Measurements from ENCODE around the gene FBXO2. TPM values are rescaled to one million over a fixed set of nuclear protein-coding genes. Genes with fewer than 3 reads are reported as not detected.

The FBXO2 gene
- total and polyA plus RNA-seq, 9 of the 15 experiments (the other 6 are each of a cell fraction or from before 2014, with no cell fraction given) = 0.04 to 1.9 (median 0.27) TPM

DNA sequence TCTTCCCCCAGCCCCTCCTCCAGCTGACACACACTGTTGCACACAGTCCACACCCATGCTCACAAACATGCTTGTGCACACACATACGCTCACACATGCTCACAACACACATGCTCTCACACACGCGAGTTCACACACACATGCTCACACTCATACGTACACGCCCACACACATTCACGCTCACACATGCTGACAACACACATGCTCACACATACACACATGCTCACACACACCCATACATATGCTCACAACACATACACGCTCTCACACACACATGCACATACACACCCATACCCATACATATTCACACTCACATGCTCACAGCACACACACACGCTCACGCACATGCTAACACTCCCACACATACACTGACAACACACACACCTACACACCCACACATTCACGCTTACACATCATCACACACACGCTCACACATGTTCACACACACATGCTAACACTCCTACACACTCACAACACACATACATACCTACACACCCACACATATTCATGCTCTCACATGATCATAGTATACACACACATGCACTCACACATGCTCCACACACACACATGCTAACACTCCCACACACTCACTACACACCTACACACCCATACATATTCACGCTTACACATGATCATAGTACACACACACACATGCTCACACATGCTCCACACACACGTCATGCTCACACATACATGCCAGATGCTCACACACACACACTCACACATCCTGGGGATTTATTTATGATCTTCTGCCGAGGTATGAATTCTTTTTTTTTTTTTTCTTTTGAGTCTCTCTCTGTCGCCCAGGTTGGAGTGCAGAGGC, 48.0 kb upstream of the FBXO2 start (continued):
- TF ChIP-seq, protein P1, sequence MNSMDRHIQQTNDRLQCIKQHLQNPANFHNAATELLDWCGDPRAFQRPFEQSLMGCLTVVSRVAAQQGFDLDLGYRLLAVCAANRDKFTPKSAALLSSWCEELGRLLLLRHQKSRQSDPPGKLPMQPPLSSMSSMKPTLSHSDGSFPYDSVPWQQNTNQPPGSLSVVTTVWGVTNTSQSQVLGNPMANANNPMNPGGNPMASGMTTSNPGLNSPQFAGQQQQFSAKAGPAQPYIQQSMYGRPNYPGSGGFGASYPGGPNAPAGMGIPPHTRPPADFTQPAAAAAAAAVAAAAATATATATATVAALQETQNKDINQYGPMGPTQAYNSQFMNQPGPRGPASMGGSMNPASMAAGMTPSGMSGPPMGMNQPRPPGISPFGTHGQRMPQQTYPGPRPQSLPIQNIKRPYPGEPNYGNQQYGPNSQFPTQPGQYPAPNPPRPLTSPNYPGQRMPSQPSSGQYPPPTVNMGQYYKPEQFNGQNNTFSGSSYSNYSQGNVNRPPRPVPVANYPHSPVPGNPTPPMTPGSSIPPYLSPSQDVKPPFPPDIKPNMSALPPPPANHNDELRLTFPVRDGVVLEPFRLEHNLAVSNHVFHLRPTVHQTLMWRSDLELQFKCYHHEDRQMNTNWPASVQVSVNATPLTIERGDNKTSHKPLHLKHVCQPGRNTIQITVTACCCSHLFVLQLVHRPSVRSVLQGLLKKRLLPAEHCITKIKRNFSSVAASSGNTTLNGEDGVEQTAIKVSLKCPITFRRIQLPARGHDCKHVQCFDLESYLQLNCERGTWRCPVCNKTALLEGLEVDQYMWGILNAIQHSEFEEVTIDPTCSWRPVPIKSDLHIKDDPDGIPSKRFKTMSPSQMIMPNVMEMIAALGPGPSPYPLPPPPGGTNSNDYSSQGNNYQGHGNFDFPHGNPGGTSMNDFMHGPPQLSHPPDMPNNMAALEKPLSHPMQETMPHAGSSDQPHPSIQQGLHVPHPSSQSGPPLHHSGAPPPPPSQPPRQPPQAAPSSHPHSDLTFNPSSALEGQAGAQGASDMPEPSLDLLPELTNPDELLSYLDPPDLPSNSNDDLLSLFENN (IDR thresholded peaks at IDR 0.05; ENCODE audit: low read depth in 2 of 2, low read length in 2 of 2) = no peak
- TF ChIP-seq, protein P2, sequence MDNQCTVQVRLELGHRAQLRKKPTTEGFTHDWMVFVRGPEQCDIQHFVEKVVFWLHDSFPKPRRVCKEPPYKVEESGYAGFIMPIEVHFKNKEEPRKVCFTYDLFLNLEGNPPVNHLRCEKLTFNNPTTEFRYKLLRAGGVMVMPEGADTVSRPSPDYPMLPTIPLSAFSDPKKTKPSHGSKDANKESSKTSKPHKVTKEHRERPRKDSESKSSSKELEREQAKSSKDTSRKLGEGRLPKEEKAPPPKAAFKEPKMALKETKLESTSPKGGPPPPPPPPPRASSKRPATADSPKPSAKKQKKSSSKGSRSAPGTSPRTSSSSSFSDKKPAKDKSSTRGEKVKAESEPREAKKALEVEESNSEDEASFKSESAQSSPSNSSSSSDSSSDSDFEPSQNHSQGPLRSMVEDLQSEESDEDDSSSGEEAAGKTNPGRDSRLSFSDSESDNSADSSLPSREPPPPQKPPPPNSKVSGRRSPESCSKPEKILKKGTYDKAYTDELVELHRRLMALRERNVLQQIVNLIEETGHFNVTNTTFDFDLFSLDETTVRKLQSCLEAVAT (IDR thresholded peaks at IDR 0.05) = peak; percentile 61 to 63; a peak in 3 of 4 replicates
- TF ChIP-seq, protein P3, sequence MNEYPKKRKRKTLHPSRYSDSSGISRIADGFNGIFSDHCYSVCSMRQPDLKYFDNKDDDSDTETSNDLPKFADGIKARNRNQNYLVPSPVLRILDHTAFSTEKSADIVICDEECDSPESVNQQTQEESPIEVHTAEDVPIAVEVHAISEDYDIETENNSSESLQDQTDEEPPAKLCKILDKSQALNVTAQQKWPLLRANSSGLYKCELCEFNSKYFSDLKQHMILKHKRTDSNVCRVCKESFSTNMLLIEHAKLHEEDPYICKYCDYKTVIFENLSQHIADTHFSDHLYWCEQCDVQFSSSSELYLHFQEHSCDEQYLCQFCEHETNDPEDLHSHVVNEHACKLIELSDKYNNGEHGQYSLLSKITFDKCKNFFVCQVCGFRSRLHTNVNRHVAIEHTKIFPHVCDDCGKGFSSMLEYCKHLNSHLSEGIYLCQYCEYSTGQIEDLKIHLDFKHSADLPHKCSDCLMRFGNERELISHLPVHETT (CRISPR knock-in tag; conservative IDR thresholded peaks at IDR 0.05 in 1 of 2, IDR thresholded peaks at IDR 0.05 in 1 of 2) = no peak
- TF ChIP-seq MTA2 (IDR thresholded peaks at IDR 0.05; ENCODE audit: low read depth) = 0 out of 2 replicates have a peak, but pooled peaks have one; percentile 12
- TF ChIP-seq KLF6 (CRISPR knock-in tag; IDR thresholded peaks at IDR 0.05; ENCODE audit: borderline replicate concordance) = no peak
- TF ChIP-seq BCL6 (CRISPR knock-in tag; IDR thresholded peaks at IDR 0.05) = no peak
- TF ChIP-seq, protein P4, sequence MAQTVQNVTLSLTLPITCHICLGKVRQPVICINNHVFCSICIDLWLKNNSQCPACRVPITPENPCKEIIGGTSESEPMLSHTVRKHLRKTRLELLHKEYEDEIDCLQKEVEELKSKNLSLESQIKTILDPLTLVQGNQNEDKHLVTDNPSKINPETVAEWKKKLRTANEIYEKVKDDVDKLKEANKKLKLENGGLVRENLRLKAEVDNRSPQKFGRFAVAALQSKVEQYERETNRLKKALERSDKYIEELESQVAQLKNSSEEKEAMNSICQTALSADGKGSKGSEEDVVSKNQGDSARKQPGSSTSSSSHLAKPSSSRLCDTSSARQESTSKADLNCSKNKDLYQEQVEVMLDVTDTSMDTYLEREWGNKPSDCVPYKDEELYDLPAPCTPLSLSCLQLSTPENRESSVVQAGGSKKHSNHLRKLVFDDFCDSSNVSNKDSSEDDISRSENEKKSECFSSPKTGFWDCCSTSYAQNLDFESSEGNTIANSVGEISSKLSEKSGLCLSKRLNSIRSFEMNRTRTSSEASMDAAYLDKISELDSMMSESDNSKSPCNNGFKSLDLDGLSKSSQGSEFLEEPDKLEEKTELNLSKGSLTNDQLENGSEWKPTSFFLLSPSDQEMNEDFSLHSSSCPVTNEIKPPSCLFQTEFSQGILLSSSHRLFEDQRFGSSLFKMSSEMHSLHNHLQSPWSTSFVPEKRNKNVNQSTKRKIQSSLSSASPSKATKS (CRISPR knock-in tag; IDR thresholded peaks at IDR 0.05) = no peak
- TF ChIP-seq, protein P5, sequence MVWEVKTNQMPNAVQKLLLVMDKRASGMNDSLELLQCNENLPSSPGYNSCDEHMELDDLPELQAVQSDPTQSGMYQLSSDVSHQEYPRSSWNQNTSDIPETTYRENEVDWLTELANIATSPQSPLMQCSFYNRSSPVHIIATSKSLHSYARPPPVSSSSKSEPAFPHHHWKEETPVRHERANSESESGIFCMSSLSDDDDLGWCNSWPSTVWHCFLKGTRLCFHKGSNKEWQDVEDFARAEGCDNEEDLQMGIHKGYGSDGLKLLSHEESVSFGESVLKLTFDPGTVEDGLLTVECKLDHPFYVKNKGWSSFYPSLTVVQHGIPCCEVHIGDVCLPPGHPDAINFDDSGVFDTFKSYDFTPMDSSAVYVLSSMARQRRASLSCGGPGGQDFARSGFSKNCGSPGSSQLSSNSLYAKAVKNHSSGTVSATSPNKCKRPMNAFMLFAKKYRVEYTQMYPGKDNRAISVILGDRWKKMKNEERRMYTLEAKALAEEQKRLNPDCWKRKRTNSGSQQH (CRISPR knock-in tag; IDR thresholded peaks at IDR 0.05) = peak; percentile 83; the same call in 1 of the 2 replicates
- TF ChIP-seq GATA2 (CRISPR knock-in tag; IDR thresholded peaks at IDR 0.05) = no peak
- TF ChIP-seq ZNF146 (CRISPR knock-in tag; IDR thresholded peaks at IDR 0.05; ENCODE audit: unreplicated experiment) = no peak

Measured in K562 (cell line).